Measurements from ENCODE around the gene FRRS1. TPM values are rescaled to one million over a fixed set of nuclear protein-coding genes. Genes with fewer than 3 reads are reported as not detected.

The FRRS1 gene
- total RNA-seq, 1 donor: 2.1 TPM

DNA sequence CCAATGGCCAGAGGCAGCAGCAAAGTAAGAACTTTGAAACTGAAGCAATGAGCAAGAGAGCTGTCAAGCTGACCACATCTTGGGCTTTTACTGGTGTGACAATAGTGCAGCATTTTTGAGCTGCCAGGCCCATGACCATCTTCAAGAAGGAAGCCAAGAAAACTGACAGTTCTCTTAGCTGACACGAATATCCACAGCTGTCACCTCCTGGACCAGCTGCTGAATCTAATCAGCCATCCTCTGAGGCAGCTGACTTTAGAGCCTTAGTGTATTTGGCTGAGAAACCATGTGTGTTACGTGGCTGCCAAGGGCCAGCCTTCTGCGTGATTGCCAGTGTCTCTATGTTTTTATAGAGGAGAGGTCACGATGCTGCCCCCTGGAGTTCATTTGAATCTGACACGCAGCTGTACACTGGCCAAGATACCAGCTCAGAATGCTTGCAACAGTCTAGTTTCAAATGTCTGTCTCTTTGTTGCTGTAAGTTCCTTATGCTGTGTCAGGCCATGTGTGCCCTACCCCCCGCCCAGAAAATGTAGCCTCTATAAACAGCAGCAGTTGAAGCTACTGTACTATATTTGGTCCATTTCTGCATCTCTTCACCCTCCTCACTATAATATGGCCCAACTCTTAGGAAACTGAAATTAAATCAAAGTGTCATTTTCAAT is 80.8 kb downstream of the FRRS1 start:
- Histone ChIP-seq H3K27me3 (ENCODE audit: insufficient read depth, low read length) (no peaks in the 10 kb centered on the region), H3K4me3 (ENCODE audit: low read length) (no peak overlapping the region), H3K4me1 (ENCODE audit: insufficient read depth, low read length) (no peaks in the 10 kb centered on the region)

DNA sequence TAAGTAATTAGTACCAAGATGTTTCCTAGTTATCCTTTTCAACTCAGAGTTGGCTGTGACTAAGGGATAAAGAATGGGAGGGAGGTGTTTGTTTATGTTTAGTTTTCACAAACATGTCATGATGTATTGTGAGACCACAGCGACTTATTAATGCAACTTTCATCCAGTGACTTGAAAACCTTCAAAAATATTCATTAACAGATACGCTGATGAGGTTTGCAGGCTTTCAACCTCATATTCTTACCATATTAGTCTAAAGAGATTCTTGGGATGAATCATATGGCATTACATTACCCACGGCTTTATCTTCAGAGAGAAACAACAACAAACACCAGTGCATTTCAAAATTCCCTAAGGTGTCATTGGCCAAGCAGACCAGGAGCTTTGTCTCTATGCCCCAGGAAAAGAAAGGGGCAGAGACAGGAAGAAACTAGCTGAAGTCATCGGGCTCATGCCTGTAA is 84.1 kb downstream of the FRRS1 start:
- H3K27me3 ChIP-seq (ENCODE audit: insufficient read depth, low read length): no peaks in the 10 kb centered on the region
- no peaks in the 10 kb centered on the region for H3K4me1 ChIP-seq (ENCODE audit: insufficient read depth, low read length)
- no peak overlapping the region for H3K4me3 ChIP-seq (ENCODE audit: low read length)
- H3K9me3 ChIP-seq (ENCODE audit: low read depth, low read length): no peaks in the 10 kb centered on the region

More for the DNA sequence above, 80.8 kb downstream of the FRRS1 start:
- H3K9me3 ChIP-seq (ENCODE audit: low read depth, low read length): no peaks in the 10 kb centered on the region

DNA sequence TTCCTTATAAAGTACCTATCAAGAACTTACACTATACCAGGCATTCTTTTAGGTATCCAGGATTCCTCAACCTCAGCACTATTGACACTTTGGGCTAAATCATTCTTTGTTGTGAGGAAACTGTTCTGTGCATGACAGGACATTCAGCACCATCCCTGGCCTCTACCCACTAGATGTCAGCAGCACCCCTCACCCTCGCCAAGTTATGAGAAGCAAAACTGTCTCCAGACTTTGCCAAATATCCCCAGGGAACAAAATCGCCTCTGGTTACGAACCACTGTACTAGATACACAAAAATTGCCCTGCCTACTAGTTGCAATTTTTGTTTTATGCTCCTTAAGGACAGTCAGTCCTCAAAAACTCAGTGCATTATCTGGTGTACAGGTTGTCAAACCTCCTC is 84.9 kb downstream of the FRRS1 start:
- Histone ChIP-seq H3K27me3 (ENCODE audit: insufficient read depth, low read length) (no peaks in the 10 kb centered on the region), H3K9me3 (ENCODE audit: low read depth, low read length) (no peaks in the 10 kb centered on the region), H3K4me3 (ENCODE audit: low read length) (no peak overlapping the region), H3K4me1 (ENCODE audit: insufficient read depth, low read length) (no peaks in the 10 kb centered on the region)

DNA sequence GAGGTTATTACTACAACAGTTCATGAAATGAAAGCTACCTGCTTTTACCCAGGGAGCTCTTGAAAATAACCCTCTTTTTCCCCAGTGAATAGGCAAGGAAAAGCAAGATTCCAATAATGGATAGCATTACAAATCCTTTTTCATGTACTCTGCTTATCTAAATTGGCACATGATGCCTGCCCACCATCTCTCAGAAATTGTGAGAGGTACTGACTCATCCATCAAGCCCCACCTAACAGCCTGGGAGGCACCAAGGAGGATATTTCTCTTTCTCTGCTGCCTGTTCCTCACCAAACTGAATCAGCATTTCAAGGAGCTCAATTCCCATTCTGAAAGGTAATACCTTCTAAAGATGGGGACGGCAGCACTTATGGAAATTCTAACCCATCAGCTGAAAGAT is 86.2 kb downstream of the FRRS1 start:
- no peak overlapping the region for H3K4me3 ChIP-seq (ENCODE audit: low read length)
- H3K4me1 ChIP-seq (ENCODE audit: insufficient read depth, low read length): no peaks in the 10 kb centered on the region
- no peaks in the 10 kb centered on the region for H3K27me3 ChIP-seq (ENCODE audit: insufficient read depth, low read length)
- H3K9me3 ChIP-seq (ENCODE audit: low read depth, low read length): no peaks in the 10 kb centered on the region

DNA sequence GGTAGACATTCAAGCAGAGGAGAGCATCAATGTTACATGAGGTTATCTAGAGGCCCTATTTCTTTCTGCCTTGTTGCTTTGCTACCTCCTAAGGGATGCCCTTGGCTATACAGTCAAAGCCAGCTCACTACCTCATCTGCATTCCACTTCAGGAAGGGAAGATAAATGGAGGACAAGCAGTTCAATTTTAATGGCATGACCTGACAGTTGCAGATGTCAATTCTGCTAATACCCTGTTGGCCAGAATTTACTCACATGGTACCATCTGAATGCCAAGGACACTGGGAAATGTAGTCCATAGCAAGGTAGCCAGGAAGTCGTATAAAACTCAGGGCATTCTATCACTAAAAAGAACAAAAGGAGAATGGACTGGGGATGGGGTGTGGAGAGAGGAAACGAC is 89.0 kb downstream of the FRRS1 start:
- H3K9me3 ChIP-seq (ENCODE audit: low read depth, low read length): no peaks in the 10 kb centered on the region
- no peaks in the 10 kb centered on the region for H3K27me3 ChIP-seq (ENCODE audit: insufficient read depth, low read length)
- H3K4me1 ChIP-seq (ENCODE audit: insufficient read depth, low read length): no peaks in the 10 kb centered on the region
- no peak overlapping the region for H3K4me3 ChIP-seq (ENCODE audit: low read length)

DNA sequence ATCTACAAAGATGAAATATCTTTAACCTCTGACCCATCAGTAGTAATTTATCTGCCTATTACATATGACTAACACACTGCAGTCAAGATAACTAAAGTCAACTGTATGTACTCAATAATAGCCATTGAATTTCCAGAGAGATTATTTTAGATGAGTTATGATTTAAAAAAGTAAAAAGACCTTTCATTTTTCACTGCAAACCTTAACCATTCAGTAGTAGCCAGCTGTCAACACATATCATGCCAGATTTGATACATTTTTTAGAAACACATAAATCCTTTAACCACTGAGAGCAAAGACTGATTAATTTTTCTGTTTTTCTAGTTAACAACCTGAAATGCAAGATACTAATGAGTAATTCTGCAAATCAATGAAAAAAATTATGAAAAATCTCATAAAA is 89.6 kb downstream of the FRRS1 start:
- H3K4me3 ChIP-seq (ENCODE audit: low read length): no peak overlapping the region
- H3K27me3 ChIP-seq (ENCODE audit: insufficient read depth, low read length): no peaks in the 10 kb centered on the region
- H3K9me3 ChIP-seq (ENCODE audit: low read depth, low read length): no peaks in the 10 kb centered on the region
- H3K4me1 ChIP-seq (ENCODE audit: insufficient read depth, low read length): no peaks in the 10 kb centered on the region

DNA sequence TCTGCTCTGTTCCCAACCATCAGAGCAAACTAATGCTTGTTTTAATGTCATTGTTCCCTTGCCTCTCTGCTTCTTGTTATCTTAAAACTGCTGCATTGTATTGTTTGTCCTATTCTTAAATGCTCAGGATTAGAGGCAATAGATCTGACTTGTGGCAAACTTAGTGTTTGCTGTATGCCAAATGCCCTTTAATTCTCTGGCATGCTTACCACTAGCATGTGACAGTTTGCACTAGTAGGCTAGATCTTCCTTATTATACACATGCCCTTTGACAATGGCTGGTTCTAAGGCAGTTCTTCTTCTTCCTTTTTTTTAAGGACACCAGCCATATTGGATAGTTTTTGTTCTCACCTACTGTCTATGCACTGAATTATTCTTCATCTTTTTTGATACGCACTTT is 90.4 kb downstream of the FRRS1 start:
- H3K4me1 ChIP-seq (ENCODE audit: insufficient read depth, low read length): no peaks in the 10 kb centered on the region
- no peak overlapping the region for H3K4me3 ChIP-seq (ENCODE audit: low read length)
- H3K9me3 ChIP-seq (ENCODE audit: low read depth, low read length): no peaks in the 10 kb centered on the region
- no peaks in the 10 kb centered on the region for H3K27me3 ChIP-seq (ENCODE audit: insufficient read depth, low read length)

DNA sequence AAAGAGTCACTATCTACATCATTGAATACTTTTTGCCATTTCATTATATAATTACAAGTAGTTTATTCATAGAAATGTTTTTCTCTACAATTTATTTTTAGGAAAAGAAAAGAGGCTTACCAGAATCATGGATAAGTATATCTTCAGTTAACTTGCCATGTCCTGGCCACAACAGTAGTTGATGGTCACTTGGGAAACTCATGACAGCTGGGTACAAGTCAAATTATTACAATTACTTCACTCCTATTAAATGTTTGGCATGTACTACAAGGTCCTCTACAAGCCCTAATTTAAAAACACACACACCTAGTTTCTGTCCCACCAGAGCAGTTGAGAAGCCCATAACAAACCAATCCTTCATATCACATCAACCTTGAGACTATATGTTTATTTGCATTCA is 91.1 kb downstream of the FRRS1 start:
- Histone ChIP-seq H3K9me3 (ENCODE audit: low read depth, low read length) (no peaks in the 10 kb centered on the region), H3K27me3 (ENCODE audit: insufficient read depth, low read length) (no peaks in the 10 kb centered on the region), H3K4me1 (ENCODE audit: insufficient read depth, low read length) (no peaks in the 10 kb centered on the region), H3K4me3 (ENCODE audit: low read length) (no peak overlapping the region)

DNA sequence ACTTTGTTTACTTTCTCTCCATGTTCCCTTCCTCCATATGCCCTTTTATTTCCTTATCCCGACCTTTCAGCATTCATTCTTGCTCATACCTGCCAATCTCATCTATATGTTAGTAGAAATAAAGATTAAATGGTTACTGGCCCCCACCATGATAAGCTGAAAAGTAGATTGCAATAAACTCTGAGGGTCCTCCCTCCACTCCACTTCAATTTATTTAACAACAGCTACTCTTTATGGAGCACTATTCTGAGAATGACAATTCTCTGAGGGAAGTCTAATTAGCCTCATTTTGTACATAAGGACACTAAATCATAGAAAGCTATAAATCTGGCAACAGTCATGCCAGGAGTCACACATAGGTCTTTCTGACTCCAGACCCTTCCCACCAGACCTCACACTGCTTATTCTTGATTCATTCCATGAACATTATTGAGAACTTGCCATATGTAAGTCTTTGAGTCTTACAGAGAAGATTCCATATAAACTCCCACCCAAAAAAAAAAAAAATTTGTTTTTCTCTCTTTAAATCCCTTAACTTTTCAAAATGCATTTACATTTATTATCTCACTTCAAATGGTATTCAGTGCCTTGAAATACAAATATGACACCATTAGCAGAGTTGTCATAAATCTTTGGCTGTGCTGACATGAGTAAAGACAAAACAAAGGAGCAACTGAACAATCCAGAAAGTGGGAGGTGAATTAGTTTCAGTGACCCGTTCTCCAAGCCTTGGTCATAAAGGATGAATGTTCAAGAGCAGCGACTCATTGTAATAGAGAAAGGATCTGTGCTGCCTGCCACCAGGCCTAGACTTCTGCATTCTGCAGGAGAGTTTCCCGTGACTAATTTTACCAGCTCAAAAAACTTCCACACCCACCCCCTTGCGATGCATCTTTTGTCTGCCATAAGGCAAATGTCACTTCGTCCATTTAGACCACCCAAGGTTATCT is 92.0 kb downstream of the FRRS1 start:
- H3K9me3 ChIP-seq (ENCODE audit: low read depth, low read length): no peaks in the 10 kb centered on the region
- no peak overlapping the region for H3K4me3 ChIP-seq (ENCODE audit: low read length)
- H3K4me1 ChIP-seq (ENCODE audit: insufficient read depth, low read length): no peaks in the 10 kb centered on the region
- H3K27me3 ChIP-seq (ENCODE audit: insufficient read depth, low read length): no peaks in the 10 kb centered on the region

DNA sequence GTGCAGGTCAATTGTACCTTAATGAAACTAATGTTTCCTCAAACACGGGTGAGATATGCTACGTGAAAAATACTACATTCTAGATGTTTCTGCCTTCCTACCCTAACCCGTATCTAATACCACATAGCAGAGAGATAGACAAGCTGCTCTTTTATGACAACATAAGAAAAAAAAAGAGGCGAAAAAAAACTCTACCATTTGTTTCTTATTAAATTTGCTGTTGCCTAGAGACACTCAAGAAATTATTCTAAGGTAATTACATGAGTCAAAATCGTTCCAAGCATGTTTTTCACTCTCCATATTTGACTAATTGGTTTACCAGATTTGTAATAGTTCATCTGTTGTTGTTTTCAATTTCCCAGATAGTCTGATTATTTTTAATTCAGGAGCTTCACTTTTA is 93.1 kb downstream of the FRRS1 start:
- no peaks in the 10 kb centered on the region for H3K9me3 ChIP-seq (ENCODE audit: low read depth, low read length)
- H3K4me3 ChIP-seq (ENCODE audit: low read length): no peak overlapping the region
- H3K27me3 ChIP-seq (ENCODE audit: insufficient read depth, low read length): no peaks in the 10 kb centered on the region
- no peaks in the 10 kb centered on the region for H3K4me1 ChIP-seq (ENCODE audit: insufficient read depth, low read length)

DNA sequence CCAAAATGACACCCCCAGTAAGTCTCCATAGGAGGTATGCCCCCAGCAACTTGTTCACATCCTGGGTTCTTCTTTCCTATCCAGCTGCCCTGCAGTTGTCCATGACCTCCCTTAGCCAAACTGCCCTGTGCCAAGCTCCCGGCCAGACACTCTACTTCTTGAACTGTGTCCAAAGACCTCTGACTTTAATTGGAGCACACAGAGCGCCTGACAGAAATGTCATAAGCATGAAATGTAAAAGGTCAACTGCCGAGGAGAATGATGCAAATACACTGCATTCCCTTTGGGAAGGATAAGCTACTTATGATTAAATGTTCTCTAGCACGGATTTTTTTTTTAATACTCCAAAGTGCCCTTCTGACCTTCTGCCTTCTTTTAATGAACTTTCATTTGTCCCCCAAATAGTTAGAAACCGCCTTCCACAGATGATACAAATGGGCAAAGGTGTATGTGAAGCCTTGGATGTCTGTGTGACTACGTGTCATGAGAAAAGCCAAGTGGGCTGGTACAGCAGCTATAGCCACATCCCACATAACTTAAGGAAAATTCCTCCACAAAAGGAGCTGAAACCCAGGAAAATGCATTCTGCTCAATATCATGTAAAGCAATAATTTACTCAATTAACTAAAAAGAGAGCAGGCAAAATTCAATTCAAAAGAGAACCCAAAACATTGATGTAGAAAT is 93.8 kb downstream of the FRRS1 start:
- Histone ChIP-seq H3K4me3 (ENCODE audit: low read length) (no peak overlapping the region), H3K27me3 (ENCODE audit: insufficient read depth, low read length) (no peaks in the 10 kb centered on the region), H3K4me1 (ENCODE audit: insufficient read depth, low read length) (no peaks in the 10 kb centered on the region), H3K9me3 (ENCODE audit: low read depth, low read length) (no peaks in the 10 kb centered on the region)

DNA sequence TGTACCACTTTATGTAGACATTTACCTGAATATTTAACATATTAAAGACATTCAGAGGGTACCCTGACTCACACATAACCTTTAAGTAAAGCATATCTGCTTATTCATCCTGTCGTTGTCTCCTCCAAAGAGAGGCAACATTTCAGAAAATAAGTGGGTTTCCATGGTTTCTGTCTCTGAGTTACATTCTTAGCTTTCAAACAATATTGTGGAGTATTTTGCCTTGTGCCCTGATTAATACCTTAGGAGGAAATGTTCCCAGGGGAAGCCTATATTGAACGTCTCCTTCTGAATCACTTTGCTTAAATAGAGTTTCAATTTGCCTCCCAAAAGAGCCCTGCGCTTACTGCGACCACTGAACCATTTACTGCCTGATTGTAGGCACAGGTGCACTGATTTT is 94.4 kb downstream of the FRRS1 start:
- Histone ChIP-seq H3K9me3 (ENCODE audit: low read depth, low read length) (no peaks in the 10 kb centered on the region), H3K4me1 (ENCODE audit: insufficient read depth, low read length) (no peaks in the 10 kb centered on the region), H3K27me3 (ENCODE audit: insufficient read depth, low read length) (no peaks in the 10 kb centered on the region), H3K4me3 (ENCODE audit: low read length) (no peak overlapping the region)

DNA sequence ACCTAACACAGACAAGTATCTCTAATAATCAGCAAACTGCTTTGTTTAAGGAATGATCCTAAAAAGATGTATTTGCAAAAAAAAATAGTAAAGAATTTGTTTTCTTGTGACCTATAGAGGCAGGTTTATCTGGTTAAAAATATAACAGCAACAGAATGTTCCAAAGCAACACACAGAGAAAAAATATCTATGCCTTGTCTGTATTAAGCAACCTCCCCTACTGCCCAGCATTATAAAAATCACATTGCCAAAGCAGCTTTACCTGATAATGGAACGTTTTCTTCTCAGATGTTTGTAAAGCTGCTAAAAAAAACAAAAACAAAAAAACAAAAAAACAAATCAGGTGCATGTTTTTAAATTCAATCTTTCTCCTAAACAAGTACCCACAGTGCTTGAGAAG is 95.9 kb downstream of the FRRS1 start:
- H3K27me3 ChIP-seq (ENCODE audit: insufficient read depth, low read length): no peaks in the 10 kb centered on the region
- H3K4me3 ChIP-seq (ENCODE audit: low read length): no peak overlapping the region
- H3K4me1 ChIP-seq (ENCODE audit: insufficient read depth, low read length): no peaks in the 10 kb centered on the region
- no peaks in the 10 kb centered on the region for H3K9me3 ChIP-seq (ENCODE audit: low read depth, low read length)

DNA sequence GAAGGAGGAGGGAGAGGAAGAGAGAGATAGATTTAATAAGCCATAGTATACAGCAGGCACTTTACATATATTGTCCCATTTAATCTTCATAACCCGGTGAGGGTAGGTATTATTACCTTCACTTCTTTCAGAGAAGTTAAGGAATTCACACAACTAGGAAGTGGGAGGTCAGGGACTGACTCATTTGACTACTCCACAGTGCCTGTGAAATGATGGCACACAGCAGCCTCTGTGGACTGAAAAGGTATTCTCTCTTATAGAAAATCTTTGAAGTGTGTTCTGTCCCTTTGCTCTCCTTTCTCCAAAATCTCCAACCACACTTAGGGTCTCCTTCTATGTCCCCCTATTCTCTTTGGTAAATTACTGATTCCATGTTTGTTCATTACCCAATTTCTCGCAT is 96.6 kb downstream of the FRRS1 start:
- Histone ChIP-seq H3K9me3 (ENCODE audit: low read depth, low read length) (no peaks in the 10 kb centered on the region), H3K27me3 (ENCODE audit: insufficient read depth, low read length) (no peaks in the 10 kb centered on the region), H3K4me1 (ENCODE audit: insufficient read depth, low read length) (no peaks in the 10 kb centered on the region), H3K4me3 (ENCODE audit: low read length) (no peak overlapping the region)

DNA sequence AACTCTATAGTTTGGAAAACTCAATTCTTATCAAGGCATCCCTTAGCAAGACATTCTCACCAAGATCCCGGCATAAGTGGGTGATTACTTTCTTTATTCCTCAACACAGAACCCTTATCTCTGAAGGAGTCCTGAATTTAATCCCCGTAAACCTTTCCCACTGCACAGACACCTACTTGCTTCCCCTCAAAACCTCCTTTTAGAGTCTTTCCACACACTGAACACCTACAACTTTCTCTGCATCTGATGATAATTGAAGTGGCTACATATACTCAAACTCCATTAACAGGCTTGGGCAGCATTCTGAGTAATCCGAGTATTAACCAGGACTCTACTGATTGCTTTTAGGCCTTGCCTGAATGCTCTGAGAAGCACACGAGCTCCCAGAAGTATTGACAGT is 97.1 kb downstream of the FRRS1 start:
- Histone ChIP-seq H3K27me3 (ENCODE audit: insufficient read depth, low read length) (no peaks in the 10 kb centered on the region), H3K4me1 (ENCODE audit: insufficient read depth, low read length) (no peaks in the 10 kb centered on the region), H3K4me3 (ENCODE audit: low read length) (no peak overlapping the region), H3K9me3 (ENCODE audit: low read depth, low read length) (no peaks in the 10 kb centered on the region)

Measured in mononuclear cell (primary cell).